Karpas-422 (cell line): ENCODE data around the gene FAM20C. TPM values are rescaled to one million over a fixed set of nuclear protein-coding genes. Genes with fewer than 3 reads are reported as not detected.

Source experiments
- DNase-seq: peaks from one replicate; pipeline ENCODE4 v3.0.0-alpha.2; 2015
- H2AFZ ChIP-seq: fragments of 200-600 bp; sonication (generic); 2 replicates; pipeline ENCODE4 v1.6.1; 2014; ENCODE audit warnings: antibody characterized with exemption, low read length, mixed read lengths
- H3K27ac ChIP-seq: fragments of 200-600 bp; sonication (generic); 2 replicates; pipeline ENCODE4 v1.5.1; 2014; ENCODE audit warnings: mild to moderate bottlenecking, low read length, moderate library complexity
- H3K27me3 ChIP-seq: fragments of 200-600 bp; sonication (generic); 2 replicates; pipeline ENCODE4 v1.6.1; 2014; ENCODE audit warnings: low read length, mixed read lengths
- H3K36me3 ChIP-seq: fragments of 200-600 bp; sonication (generic); 2 replicates; pipeline ENCODE4 v1.6.1; 2014; ENCODE audit warnings: low read length, mixed read lengths; ENCODE audit not compliant: insufficient read depth
- H3K4me1 ChIP-seq: fragments of 200-600 bp; sonication (generic); 2 replicates; pipeline ENCODE4 v1.6.1; 2014; ENCODE audit warnings: mild to moderate bottlenecking, low read length, mixed read lengths
- H3K4me2 ChIP-seq: fragments of 200-600 bp; sonication (generic); 2 replicates; pipeline ENCODE4 v1.6.1; 2014; ENCODE audit warnings: low read length, low read depth, mild to moderate bottlenecking; ENCODE audit not compliant: poor library complexity, severe bottlenecking
- H3K4me3 ChIP-seq: fragments of 200-600 bp; sonication (generic); 2 replicates; pipeline ENCODE4 v1.5.1; 2014; ENCODE audit warnings: mild to moderate bottlenecking, antibody characterized with exemption, low read length, mixed read lengths
- H3K79me2 ChIP-seq: fragments of 200-600 bp; sonication (generic); 2 replicates; pipeline ENCODE4 v1.6.1; 2014; ENCODE audit warnings: mild to moderate bottlenecking, low read length, mixed read lengths
- H3K9ac ChIP-seq: fragments of 200-600 bp; sonication (generic); 2 replicates; pipeline ENCODE4 v1.6.0; 2014; ENCODE audit warnings: low read length
- H3K9me2 ChIP-seq: fragments of 200-600 bp; sonication (generic), shearing (Covaris generic); replicated peaks from 2 replicates; pipeline ENCODE4 v1.6.0; 2014; ENCODE audit warnings: mild to moderate bottlenecking, low read length, moderate library complexity; ENCODE audit not compliant: insufficient read depth
- H3K9me3 ChIP-seq: fragments of 300-700, 200-600 bp; sonication (generic); 2 replicates; pipeline ENCODE4 v1.6.1; 2014; ENCODE audit warnings: low read length, mixed read lengths
- H4K20me1 ChIP-seq: fragments of 200-600 bp; sonication (generic); 2 replicates; pipeline ENCODE4 v1.6.1; 2014; ENCODE audit warnings: mild to moderate bottlenecking, antibody characterized with exemption, low read length, low read depth; ENCODE audit not compliant: insufficient read depth
- total RNA-seq: library from RNA; depleted of rRNA; stranded (reverse); fragments of >200 nt; shearing (Covaris generic); gene quantifications from 2 replicates; pipeline ENCODE4 v1.2.3, GENCODE V29; 2014; ENCODE audit warnings: low replicate concordance; rRNA removed

FAM20C gene
- total RNA-seq, 1 experiment from 2014 or later = not detected

- Histone ChIP-seq H3K4me2 (no peak overlapping the region), H3K36me3 (no peaks in the 10 kb centered on the region), H3K4me1 (no peaks in the 10 kb centered on the region), H3K79me2 (no peaks in the 10 kb centered on the region), H4K20me1 (no peaks in the 10 kb centered on the region), H3K4me3 (no peak overlapping the region), H3K9me3 (no peaks in the 10 kb centered on the region; the same call in 1 of the 2 replicates), H3K9me2 (no peaks in the 10 kb centered on the region), H3K27me3 (no peaks in the 10 kb centered on the region), H3K27ac (no peak overlapping the region), H2AFZ (no peak overlapping the region), H3K9ac (no peak overlapping the region)
- DNase-seq = no peak
These were observed 111.7 kb downstream of the FAM20C start for GRCh38 chr7:303884-304573.

GRCh38 chr7:304574-305409 lies 112.4 kb downstream of the FAM20C start:
- no peaks in the 10 kb centered on the region for H3K4me1 ChIP-seq
- no peak overlapping the region for H3K9ac ChIP-seq
- no peak overlapping the region for H3K27ac ChIP-seq
- H3K79me2 ChIP-seq = no peaks in the 10 kb centered on the region
- H2AFZ ChIP-seq = no peak overlapping the region
- H3K9me3 ChIP-seq = no peaks in the 10 kb centered on the region; the same call in 1 of the 2 replicates
- no peak for DNase-seq
- H3K27me3 ChIP-seq = no peaks in the 10 kb centered on the region
- no peak overlapping the region for H3K4me3 ChIP-seq
- no peaks in the 10 kb centered on the region for H3K36me3 ChIP-seq
- no peaks in the 10 kb centered on the region for H3K9me2 ChIP-seq
- H3K4me2 ChIP-seq = no peak overlapping the region
- H4K20me1 ChIP-seq = no peaks in the 10 kb centered on the region

GRCh38 chr7:305410-306151 lies 113.2 kb downstream of the FAM20C start:
- Histone ChIP-seq H3K36me3 (no peaks in the 10 kb centered on the region), H3K4me2 (no peak overlapping the region), H3K27me3 (no peaks in the 10 kb centered on the region), H3K4me3 (no peak overlapping the region), H3K9me3 (no peaks in the 10 kb centered on the region; the same call in 1 of the 2 replicates), H4K20me1 (no peaks in the 10 kb centered on the region), H3K27ac (no peak overlapping the region), H3K9me2 (no peaks in the 10 kb centered on the region), H3K9ac (no peak overlapping the region), H3K4me1 (no peaks in the 10 kb centered on the region), H2AFZ (no peak overlapping the region), H3K79me2 (no peaks in the 10 kb centered on the region)
- DNase-seq = no peak

- H3K36me3 ChIP-seq = no peaks in the 10 kb centered on the region
- H3K27me3 ChIP-seq = no peaks in the 10 kb centered on the region
- no peaks in the 10 kb centered on the region for H4K20me1 ChIP-seq
- no peaks in the 10 kb centered on the region for H3K9me2 ChIP-seq
- no peak overlapping the region for H3K4me2 ChIP-seq
- H3K79me2 ChIP-seq = no peaks in the 10 kb centered on the region
- H3K9me3 ChIP-seq = no peaks in the 10 kb centered on the region; the same call in 1 of the 2 replicates
- DNase-seq = no peak
- H3K4me3 ChIP-seq = no peak overlapping the region
- H2AFZ ChIP-seq = no peak overlapping the region
- no peak overlapping the region for H3K27ac ChIP-seq
- no peaks in the 10 kb centered on the region for H3K4me1 ChIP-seq
- no peak overlapping the region for H3K9ac ChIP-seq
These were observed 115.6 kb downstream of the FAM20C start for GRCh38 chr7:307970-308369.

GRCh38 chr7:309586-310228 lies 117.3 kb downstream of the FAM20C start:
- Histone ChIP-seq H3K4me2 (no peak overlapping the region), H3K9me3 (no peaks in the 10 kb centered on the region; the same call in 1 of the 2 replicates), H2AFZ (no peak overlapping the region), H3K36me3 (no peaks in the 10 kb centered on the region), H3K4me3 (no peak overlapping the region), H3K27ac (no peak overlapping the region), H3K4me1 (no peaks in the 10 kb centered on the region), H3K9me2 (no peaks in the 10 kb centered on the region), H3K79me2 (no peaks in the 10 kb centered on the region), H3K27me3 (no peaks in the 10 kb centered on the region), H3K9ac (no peak overlapping the region), H4K20me1 (no peaks in the 10 kb centered on the region)
- DNase-seq = no peak

Other genes with a start within 250 kb of the FAM20C start
- not detected in 2 replicates for gene FOXL3, start 97.6 kb downstream of the FAM20C start, total RNA-seq